CD14-positive monocyte (primary cell): ENCODE measurements around the gene PRMT5. TPM values are rescaled to one million over a fixed set of nuclear protein-coding genes. Genes with fewer than 3 reads are reported as not detected.

Source experiments
- DNase-seq, 3 donors: peaks; one replicate each; pipeline ENCODE4 v3.0.0-alpha.2; 2011 to 2022
- H2AFZ ChIP-seq: 2 replicates; pipeline ENCODE4 v1.6.0; 2012; ENCODE audit warnings: mild to moderate bottlenecking, low read depth, low read length, inconsistent platforms; ENCODE audit not compliant: insufficient read depth, poor library complexity, severe bottlenecking
- H3K27ac ChIP-seq, 2 donors: 1 replicate in 1 of 2; 2 replicates in 1 of 2; pipeline ENCODE4 v1.5.1; 2012 to 2013; ENCODE audit warnings: low read length in 2 of 2, control low read depth in 1 of 2, inconsistent platforms in 1 of 2, low read depth in 1 of 2, mild to moderate bottlenecking in 1 of 2
- H3K27me3 ChIP-seq, 2 donors: one replicate each; pipeline versions ENCODE4 v1.6.0 to v1.6.1; 2011 to 2013; ENCODE audit warnings: low read length in 2 of 2; ENCODE audit not compliant: control insufficient read depth in 2 of 2, insufficient read depth in 2 of 2
- H3K36me3 ChIP-seq, 2 donors: replicated peaks in 1 of 2; 1 replicate in 1 of 2; 2 replicates in 1 of 2; pipeline versions ENCODE4 v1.5.1 to v1.6.1; 2012 to 2013; ENCODE audit warnings: low read length in 2 of 2, control low read depth in 1 of 2, inconsistent platforms in 1 of 2, mild to moderate bottlenecking in 1 of 2; ENCODE audit not compliant: insufficient read depth in 2 of 2, control insufficient read depth in 1 of 2
- H3K4me1 ChIP-seq, 2 donors: 1 replicate in 1 of 2; 2 replicates in 1 of 2; pipeline versions ENCODE4 v1.5.1 to v1.6.1; 2012 to 2013; ENCODE audit warnings: low read length in 2 of 2, control low read depth in 1 of 2, inconsistent platforms in 1 of 2, mild to moderate bottlenecking in 1 of 2, moderate library complexity in 1 of 2; ENCODE audit not compliant: insufficient read depth in 2 of 2, control insufficient read depth in 1 of 2
- H3K4me2 ChIP-seq: replicated peaks from 2 replicates; pipeline ENCODE3; 2012; ENCODE audit warnings: low read length, moderate library complexity, mild to moderate bottlenecking; ENCODE audit not compliant: poor library complexity, severe bottlenecking; ENCODE audit errors: extremely low read depth
- H3K4me3 ChIP-seq, 3 experiments: fragments of 200-600 bp in 1 of 3; sonication (generic) in 1 of 3; replicated peaks in 1 of 3; 1 replicate in 2 of 3; 2 replicates in 1 of 3; pipeline ENCODE4 v1.5.1; 2011 to 2013; ENCODE audit warnings: low read length in 3 of 3, mild to moderate bottlenecking in 3 of 3, control low read depth in 2 of 3, low read depth in 2 of 3, inconsistent platforms in 1 of 3, moderate library complexity in 1 of 3
- H3K79me2 ChIP-seq: 2 replicates; pipeline ENCODE4 v1.6.0; 2012; ENCODE audit warnings: mild to moderate bottlenecking, control low read depth, inconsistent platforms, low read length, moderate library complexity; ENCODE audit not compliant: insufficient read depth
- H3K9ac ChIP-seq: 2 replicates; pipeline ENCODE4 v1.6.0; 2017; ENCODE audit warnings: low read length, mild to moderate bottlenecking; ENCODE audit not compliant: insufficient read depth, poor library complexity, severe bottlenecking
- H3K9me3 ChIP-seq, 2 donors: replicated peaks in 1 of 2; 1 replicate in 1 of 2; 2 replicates in 1 of 2; pipeline versions ENCODE4 v1.5.1 to v1.6.1; 2012 to 2013; ENCODE audit warnings: low read length in 2 of 2, control low read depth in 1 of 2; ENCODE audit not compliant: control insufficient read depth in 1 of 2, insufficient read depth in 1 of 2
- H4K20me1 ChIP-seq: 2 replicates; pipeline ENCODE4 v1.6.0; 2012; ENCODE audit warnings: mild to moderate bottlenecking, low read length, control low read depth, moderate library complexity; ENCODE audit not compliant: insufficient read depth
- H3K27ac Mint-ChIP-seq, 7 donors: one replicate each; pipeline ENCODE4 v1.8.0; 2020; ENCODE audit warnings: mild to moderate bottlenecking in 7 of 7, mixed read lengths in 7 of 7, moderate library complexity in 6 of 7, inconsistent platforms in 2 of 7
- H3K27me3 Mint-ChIP-seq, 3 donors: one replicate each; pipeline ENCODE4 v1.8.0; 2021 to 2022; ENCODE audit warnings: low read depth in 3 of 3, mild to moderate bottlenecking in 3 of 3, mixed read lengths in 3 of 3, moderate library complexity in 3 of 3, inconsistent platforms in 1 of 3
- H3K36me3 Mint-ChIP-seq, 2 donors: one replicate each; pipeline ENCODE4 v1.8.0; 2020; ENCODE audit warnings: mixed read lengths in 2 of 2, inconsistent platforms in 1 of 2, mild to moderate bottlenecking in 1 of 2
- H3K4me1 Mint-ChIP-seq: one replicate; pipeline ENCODE4 v1.8.0; 2020; ENCODE audit warnings: mild to moderate bottlenecking, mixed read lengths
- H3K4me3 Mint-ChIP-seq, 2 donors: one replicate each; pipeline ENCODE4 v1.8.0; 2020; ENCODE audit warnings: mild to moderate bottlenecking in 2 of 2, mixed read lengths in 2 of 2, moderate library complexity in 1 of 2
- H3K9me3 Mint-ChIP-seq, 7 donors: one replicate each; pipeline ENCODE4 v1.8.0; 2020 to 2022; ENCODE audit warnings: mixed read lengths in 7 of 7, mild to moderate bottlenecking in 6 of 7, moderate library complexity in 6 of 7, inconsistent platforms in 2 of 7
- WGBS: methylation state at CpG from one replicate; pipeline ENCODE4 v1.1.5; 2013; ENCODE audit warnings: missing lambda C conversion rate; ENCODE audit not compliant: insufficient coverage; 5-methylcytosine and 5-hydroxymethylcytosine counted together
- intact Hi-C, 2 donors: fragments of 100-400 bp; cut with micrococcal nuclease; formaldehyde crosslinking; loops; one replicate each; pipeline versions ENCODE4 v1.15.0 to v1.15.1; 2023
- polyA plus RNA-seq, 3 donors: library from polyadenylated mRNA; depleted of rRNA in 1 of 3; unstranded in 2 of 3; stranded (reverse) in 1 of 3; fragments of 300-500 nt in 2 of 3; fragments of >200 nt in 1 of 3; fragmentation: Illumina TruSeq in 2 of 3; gene quantifications; 1 replicate in 2 of 3; 2 replicates in 1 of 3; pipeline ENCODE4 v1.2.3, GENCODE V29; 2012 to 2021
- TF ChIP-seq, protein P1 (sequence below): fragments of 200-600 bp; IDR thresholded peaks from one replicate; pipeline ENCODE4 v1.8.0; 2022; ENCODE audit warnings: antibody characterized with exemption, mild to moderate bottlenecking

The PRMT5 gene
- polyA plus RNA-seq, 3 donors, result 38.7 to 44.4 (median 44.1) TPM

DNA sequence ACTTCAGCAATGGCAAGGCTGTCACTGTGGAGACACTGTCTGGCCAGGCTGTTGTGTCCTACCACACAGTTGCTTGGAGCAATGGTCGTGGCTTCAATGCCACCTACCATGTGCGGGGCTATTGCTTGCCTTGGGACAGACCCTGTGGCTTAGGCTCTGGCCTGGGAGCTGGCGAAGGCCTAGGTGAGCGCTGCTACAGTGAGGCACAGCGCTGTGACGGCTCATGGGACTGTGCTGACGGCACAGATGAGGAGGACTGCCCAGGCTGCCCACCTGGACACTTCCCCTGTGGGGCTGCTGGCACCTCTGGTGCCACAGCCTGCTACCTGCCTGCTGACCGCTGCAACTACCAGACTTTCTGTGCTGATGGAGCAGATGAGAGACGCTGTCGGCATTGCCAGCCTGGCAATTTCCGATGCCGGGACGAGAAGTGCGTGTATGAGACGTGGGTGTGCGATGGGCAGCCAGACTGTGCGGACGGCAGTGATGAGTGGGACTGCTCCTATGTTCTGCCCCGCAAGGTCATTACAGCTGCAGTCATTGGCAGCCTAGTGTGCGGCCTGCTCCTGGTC is 53.3 kb downstream of the PRMT5 start:
- Histone ChIP-seq H3K27me3 (no peaks in the 10 kb centered on the region), H3K9me3 (no peaks in the 10 kb centered on the region), H3K9ac (no peak overlapping the region), H3K4me3 (no peak overlapping the region), H2AFZ (no peak overlapping the region), H3K4me1 (peaks cover 14 to 24% of the 10 kb centered on the region in 2 donors), H4K20me1 (peaks cover 44% of the 10 kb centered on the region), H3K36me3 (peaks cover 57 to 67% of the 10 kb centered on the region in 2 donors), H3K4me2 (no peak overlapping the region), H3K79me2 (peaks cover 23% of the 10 kb centered on the region), H3K27ac (no peak overlapping the region)
- 98% methylated on average over 20 of the region's 20 CpGs for WGBS
- peaks cover 0 to 4% (median 0%) of the 10 kb centered on the region in 3 donors for H3K27me3 Mint-ChIP-seq
- H3K4me1 Mint-ChIP-seq, result peaks cover 31% of the 10 kb centered on the region
- peaks cover 0 to 2% (median 0%) of the 10 kb centered on the region in 7 donors for H3K9me3 Mint-ChIP-seq
- intact Hi-C loops, result no loop called here
- no peak for DNase-seq
- H3K4me3 Mint-ChIP-seq, result no peak overlapping the region
- TF ChIP-seq, protein P1, sequence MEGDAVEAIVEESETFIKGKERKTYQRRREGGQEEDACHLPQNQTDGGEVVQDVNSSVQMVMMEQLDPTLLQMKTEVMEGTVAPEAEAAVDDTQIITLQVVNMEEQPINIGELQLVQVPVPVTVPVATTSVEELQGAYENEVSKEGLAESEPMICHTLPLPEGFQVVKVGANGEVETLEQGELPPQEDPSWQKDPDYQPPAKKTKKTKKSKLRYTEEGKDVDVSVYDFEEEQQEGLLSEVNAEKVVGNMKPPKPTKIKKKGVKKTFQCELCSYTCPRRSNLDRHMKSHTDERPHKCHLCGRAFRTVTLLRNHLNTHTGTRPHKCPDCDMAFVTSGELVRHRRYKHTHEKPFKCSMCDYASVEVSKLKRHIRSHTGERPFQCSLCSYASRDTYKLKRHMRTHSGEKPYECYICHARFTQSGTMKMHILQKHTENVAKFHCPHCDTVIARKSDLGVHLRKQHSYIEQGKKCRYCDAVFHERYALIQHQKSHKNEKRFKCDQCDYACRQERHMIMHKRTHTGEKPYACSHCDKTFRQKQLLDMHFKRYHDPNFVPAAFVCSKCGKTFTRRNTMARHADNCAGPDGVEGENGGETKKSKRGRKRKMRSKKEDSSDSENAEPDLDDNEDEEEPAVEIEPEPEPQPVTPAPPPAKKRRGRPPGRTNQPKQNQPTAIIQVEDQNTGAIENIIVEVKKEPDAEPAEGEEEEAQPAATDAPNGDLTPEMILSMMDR, result no peak
- H3K36me3 Mint-ChIP-seq, result peaks cover 58 to 67% of the 10 kb centered on the region in 2 donors
- no peak overlapping the region for H3K27ac Mint-ChIP-seq

DNA sequence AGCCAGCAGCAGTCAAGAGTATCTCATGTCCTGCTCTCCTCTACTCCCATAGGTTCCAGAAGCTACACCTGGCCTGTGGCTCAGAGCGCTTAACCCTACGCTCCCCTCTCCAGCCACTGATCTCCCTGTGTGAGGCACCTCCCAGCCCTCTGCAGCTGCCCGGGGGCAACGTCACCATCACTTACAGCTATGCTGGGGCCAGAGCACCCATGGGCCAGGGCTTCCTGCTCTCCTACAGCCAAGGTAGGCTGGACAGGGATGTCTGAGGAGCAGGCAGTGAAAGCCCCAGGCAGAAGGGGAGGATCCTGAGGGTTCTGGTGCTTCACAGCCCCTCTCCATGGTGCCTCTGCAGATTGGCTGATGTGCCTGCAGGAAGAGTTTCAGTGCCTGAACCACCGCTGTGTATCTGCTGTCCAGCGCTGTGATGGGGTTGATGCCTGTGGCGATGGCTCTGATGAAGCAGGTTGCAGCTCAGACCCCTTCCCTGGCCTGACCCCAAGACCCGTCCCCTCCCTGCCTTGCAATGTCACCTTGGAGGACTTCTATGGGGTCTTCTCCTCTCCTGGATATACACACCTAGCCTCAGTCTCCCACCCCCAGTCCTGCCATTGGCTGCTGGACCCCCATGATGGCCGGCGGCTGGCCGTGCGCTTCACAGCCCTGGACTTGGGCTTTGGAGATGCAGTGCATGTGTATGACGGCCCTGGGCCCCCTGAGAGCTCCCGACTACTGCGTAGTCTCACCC is 54.0 kb downstream of the PRMT5 start:
- TF ChIP-seq, protein P1, result no peak
- intact Hi-C loops, result no loop called here
- H2AFZ ChIP-seq, result no peak overlapping the region
- Mint-ChIP-seq H3K27ac (no peak overlapping the region), H3K9me3 (peaks cover 0 to 2% (median 0%) of the 10 kb centered on the region in 7 donors), H3K4me1 (peaks cover 36% of the 10 kb centered on the region), H3K36me3 (peaks cover 58 to 67% of the 10 kb centered on the region in 2 donors), H3K27me3 (no peaks in the 10 kb centered on the region), H3K4me3 (no peak overlapping the region)
- H3K36me3 ChIP-seq, result peaks cover 57 to 67% of the 10 kb centered on the region in 2 donors
- no peak for DNase-seq
- no peak overlapping the region for H3K9ac ChIP-seq
- H3K4me1 ChIP-seq, result peaks cover 19 to 31% of the 10 kb centered on the region in 2 donors
- over 99% methylated on average over 14 of the region's 15 CpGs for WGBS
- H3K27ac ChIP-seq, result no peak overlapping the region
- H3K4me2 ChIP-seq, result no peak overlapping the region
- no peaks in the 10 kb centered on the region for H3K27me3 ChIP-seq
- H3K9me3 ChIP-seq, result no peaks in the 10 kb centered on the region
- peaks cover 23% of the 10 kb centered on the region for H3K79me2 ChIP-seq
- H3K4me3 ChIP-seq, result no peak overlapping the region
- H4K20me1 ChIP-seq, result peaks cover 44% of the 10 kb centered on the region
